ENCODE measurements around the gene TGFBR2. TPM values are rescaled to one million over a fixed set of nuclear protein-coding genes. Genes with fewer than 3 reads are reported as not detected.

The TGFBR2 gene
- total RNA-seq, 1 donor from 2014 or later, result 72.1 TPM

DNA sequence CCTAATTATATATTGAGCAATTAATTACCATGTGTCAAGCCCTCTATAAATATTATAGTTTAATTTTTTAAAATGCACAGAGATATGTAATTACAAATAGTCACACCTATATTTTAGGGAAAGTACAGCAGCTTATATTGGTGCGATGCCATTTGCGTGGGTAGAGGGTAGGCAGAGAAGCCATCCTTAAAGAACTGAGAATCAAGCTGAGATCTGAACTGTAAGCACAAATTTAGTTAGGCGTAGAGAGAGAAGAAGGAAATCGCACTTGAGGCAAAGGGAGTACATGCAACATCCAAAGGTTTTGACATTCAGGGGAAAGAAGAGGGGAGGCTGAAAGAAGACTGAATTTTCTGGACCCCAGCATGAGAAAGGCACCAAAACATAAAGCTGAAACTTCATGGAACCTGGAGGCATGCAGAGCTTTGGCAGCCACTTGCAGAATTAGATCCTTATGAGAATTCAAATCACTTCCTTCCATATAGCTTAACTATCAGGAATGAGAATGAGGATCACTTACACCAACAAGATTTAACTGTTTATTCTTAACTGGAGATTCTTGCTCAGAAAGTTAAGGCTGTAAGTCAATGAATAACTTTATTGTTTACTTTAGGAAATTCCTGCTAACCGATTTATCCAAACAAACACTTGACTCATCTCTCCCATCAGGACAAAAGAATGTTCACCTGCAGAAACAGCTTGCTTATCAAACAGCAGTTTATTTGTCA, 114.3 kb downstream of the TGFBR2 start:
- H3K4me3 Mint-ChIP-seq (ENCODE audit: unreplicated experiment), result no peak overlapping the region
- peaks cover 25% of the 10 kb centered on the region for H3K4me1 Mint-ChIP-seq (ENCODE audit: unreplicated experiment)
- TF ChIP-seq, protein P1, sequence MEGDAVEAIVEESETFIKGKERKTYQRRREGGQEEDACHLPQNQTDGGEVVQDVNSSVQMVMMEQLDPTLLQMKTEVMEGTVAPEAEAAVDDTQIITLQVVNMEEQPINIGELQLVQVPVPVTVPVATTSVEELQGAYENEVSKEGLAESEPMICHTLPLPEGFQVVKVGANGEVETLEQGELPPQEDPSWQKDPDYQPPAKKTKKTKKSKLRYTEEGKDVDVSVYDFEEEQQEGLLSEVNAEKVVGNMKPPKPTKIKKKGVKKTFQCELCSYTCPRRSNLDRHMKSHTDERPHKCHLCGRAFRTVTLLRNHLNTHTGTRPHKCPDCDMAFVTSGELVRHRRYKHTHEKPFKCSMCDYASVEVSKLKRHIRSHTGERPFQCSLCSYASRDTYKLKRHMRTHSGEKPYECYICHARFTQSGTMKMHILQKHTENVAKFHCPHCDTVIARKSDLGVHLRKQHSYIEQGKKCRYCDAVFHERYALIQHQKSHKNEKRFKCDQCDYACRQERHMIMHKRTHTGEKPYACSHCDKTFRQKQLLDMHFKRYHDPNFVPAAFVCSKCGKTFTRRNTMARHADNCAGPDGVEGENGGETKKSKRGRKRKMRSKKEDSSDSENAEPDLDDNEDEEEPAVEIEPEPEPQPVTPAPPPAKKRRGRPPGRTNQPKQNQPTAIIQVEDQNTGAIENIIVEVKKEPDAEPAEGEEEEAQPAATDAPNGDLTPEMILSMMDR (IDR thresholded peaks at IDR 0.05), result no peak
- DNase-seq (ENCODE audit: extremely low spot score, unreplicated experiment), result no peak
- H3K9me3 Mint-ChIP-seq (ENCODE audit: unreplicated experiment), result peaks cover 14% of the 10 kb centered on the region
- H3K27me3 Mint-ChIP-seq (ENCODE audit: unreplicated experiment), result no peaks in the 10 kb centered on the region
- no peaks in the 10 kb centered on the region for H3K36me3 Mint-ChIP-seq (ENCODE audit: unreplicated experiment)
- peak overlapping the region; percentile 73 for H3K27ac Mint-ChIP-seq (ENCODE audit: unreplicated experiment)

DNA sequence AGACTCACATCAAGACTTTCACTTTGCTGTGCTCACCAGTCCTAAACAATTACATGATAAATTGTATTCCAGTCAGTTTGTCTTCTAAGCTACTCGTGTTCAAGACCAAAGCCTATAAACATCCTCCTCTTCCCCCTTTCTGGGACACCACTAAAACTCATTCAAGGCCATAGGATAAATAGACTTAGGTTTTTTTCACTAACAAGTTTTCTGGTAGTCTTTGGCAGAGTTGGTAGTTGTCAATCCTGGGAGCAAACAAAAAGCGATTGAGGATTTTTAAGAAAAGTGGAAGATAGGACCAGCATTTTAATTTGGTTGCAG, 114.9 kb downstream of the TGFBR2 start:
- peak overlapping the region; percentile 73 for H3K27ac Mint-ChIP-seq (ENCODE audit: unreplicated experiment)
- TF ChIP-seq, protein P1 (IDR thresholded peaks at IDR 0.05), result no peak
- H3K4me1 Mint-ChIP-seq (ENCODE audit: unreplicated experiment), result peaks cover 25% of the 10 kb centered on the region
- no peaks in the 10 kb centered on the region for H3K27me3 Mint-ChIP-seq (ENCODE audit: unreplicated experiment)
- no peak overlapping the region for H3K4me3 Mint-ChIP-seq (ENCODE audit: unreplicated experiment)
- DNase-seq (ENCODE audit: extremely low spot score, unreplicated experiment), result no peak
- no peaks in the 10 kb centered on the region for H3K36me3 Mint-ChIP-seq (ENCODE audit: unreplicated experiment)
- peaks cover 14% of the 10 kb centered on the region for H3K9me3 Mint-ChIP-seq (ENCODE audit: unreplicated experiment)

DNA sequence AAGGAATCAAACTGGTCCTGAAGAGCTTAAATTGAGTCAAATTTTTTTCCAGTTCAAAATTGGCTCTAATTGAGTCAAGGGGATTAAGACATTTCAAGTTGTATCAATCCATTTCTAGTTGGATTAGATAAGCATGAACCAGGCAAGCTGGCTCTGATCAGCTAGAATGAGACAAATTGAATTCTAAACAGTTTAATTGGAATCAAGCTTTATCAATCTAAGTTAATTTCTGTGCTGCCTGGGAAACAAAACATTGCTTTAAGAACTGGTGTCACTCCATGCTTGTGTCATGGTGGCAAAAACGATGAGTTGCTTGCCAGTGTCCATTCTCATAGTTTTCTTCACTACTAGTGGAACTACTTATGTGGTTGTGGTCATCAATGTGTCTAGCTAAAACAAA, 116.8 kb downstream of the TGFBR2 start:
- TF ChIP-seq, protein P1 (IDR thresholded peaks at IDR 0.05), result no peak
- Mint-ChIP-seq H3K27me3 (ENCODE audit: unreplicated experiment) (no peaks in the 10 kb centered on the region), H3K27ac (ENCODE audit: unreplicated experiment) (no peak overlapping the region), H3K4me3 (ENCODE audit: unreplicated experiment) (no peak overlapping the region), H3K4me1 (ENCODE audit: unreplicated experiment) (peaks cover 25% of the 10 kb centered on the region), H3K36me3 (ENCODE audit: unreplicated experiment) (no peaks in the 10 kb centered on the region), H3K9me3 (ENCODE audit: unreplicated experiment) (peaks cover 14% of the 10 kb centered on the region)
- DNase-seq (ENCODE audit: extremely low spot score, unreplicated experiment), result no peak

GRCh38 chr3:30724863-30725262, 118.5 kb downstream of the TGFBR2 start:
- Mint-ChIP-seq H3K9me3 (ENCODE audit: unreplicated experiment) (peaks cover 14% of the 10 kb centered on the region), H3K27ac (ENCODE audit: unreplicated experiment) (no peak overlapping the region), H3K36me3 (ENCODE audit: unreplicated experiment) (no peaks in the 10 kb centered on the region), H3K27me3 (ENCODE audit: unreplicated experiment) (no peaks in the 10 kb centered on the region), H3K4me3 (ENCODE audit: unreplicated experiment) (no peak overlapping the region), H3K4me1 (ENCODE audit: unreplicated experiment) (peaks cover 23% of the 10 kb centered on the region)
- DNase-seq (ENCODE audit: extremely low spot score, unreplicated experiment), result no peak
- TF ChIP-seq, protein P1 (IDR thresholded peaks at IDR 0.05), result no peak

DNA sequence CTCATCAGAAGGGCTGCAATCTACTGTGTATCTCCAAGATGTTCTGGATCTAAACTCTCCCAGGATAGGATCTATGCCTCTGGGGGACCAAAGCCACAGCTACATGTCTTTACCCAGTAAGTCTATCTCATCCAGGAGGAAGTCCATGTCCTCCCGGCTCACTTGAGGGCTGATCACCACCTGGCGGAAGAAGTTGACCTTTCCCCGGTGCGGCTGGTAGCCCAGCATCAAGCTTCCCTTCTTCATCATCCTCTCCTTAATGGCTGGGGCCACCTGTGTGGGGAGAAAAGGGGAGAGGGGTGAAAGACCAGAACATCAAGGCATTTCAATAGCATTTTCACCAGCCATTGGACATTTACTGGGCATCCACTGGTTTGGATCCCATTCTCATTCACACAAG, 121.7 kb downstream of the TGFBR2 start:
- no peak overlapping the region for H3K27ac Mint-ChIP-seq (ENCODE audit: unreplicated experiment)
- TF ChIP-seq, protein P1 (IDR thresholded peaks at IDR 0.05), result no peak
- DNase-seq (ENCODE audit: extremely low spot score, unreplicated experiment), result no peak
- H3K9me3 Mint-ChIP-seq (ENCODE audit: unreplicated experiment), result peaks cover 12% of the 10 kb centered on the region
- no peaks in the 10 kb centered on the region for H3K4me1 Mint-ChIP-seq (ENCODE audit: unreplicated experiment)
- no peak overlapping the region for H3K4me3 Mint-ChIP-seq (ENCODE audit: unreplicated experiment)
- H3K36me3 Mint-ChIP-seq (ENCODE audit: unreplicated experiment), result no peaks in the 10 kb centered on the region
- no peaks in the 10 kb centered on the region for H3K27me3 Mint-ChIP-seq (ENCODE audit: unreplicated experiment)
